Suprapubic skin (tissue), 4 donors: ENCODE measurements around the gene TAAR9. TPM values are rescaled to one million over a fixed set of nuclear protein-coding genes. Genes with fewer than 3 reads are reported as not detected.

ENCODE experiments used
- DNase-seq, 2 donors: peaks; one replicate each; pipeline ENCODE4 v3.0.0-alpha.2; 2019; ENCODE audit warnings: low spot score in 2 of 2
- H3K27ac ChIP-seq: fragments of 200-600 bp; sonication (generic); one replicate; pipeline ENCODE4 v1.5.1; 2019
- H3K27me3 ChIP-seq: fragments of 200-600 bp; sonication (generic); one replicate; pipeline ENCODE4 v1.5.1; 2019
- H3K36me3 ChIP-seq: fragments of 200-600 bp; sonication (generic); one replicate; pipeline ENCODE4 v1.5.1; 2019
- H3K4me1 ChIP-seq: fragments of 200-600 bp; sonication (generic); one replicate; pipeline ENCODE4 v1.5.1; 2019
- H3K4me3 ChIP-seq: fragments of 200-600 bp; sonication (generic); one replicate; pipeline ENCODE4 v1.5.1; 2019; ENCODE audit warnings: mild to moderate bottlenecking
- H3K9me3 ChIP-seq: fragments of 200-600 bp; sonication (generic); one replicate; pipeline ENCODE4 v1.5.1; 2019
- CTCF ChIP-seq, 2 donors: fragments of 200-600 bp in 1 of 2; fragments of 450-650 bp in 1 of 2; sonication (generic) in 1 of 2; IDR thresholded peaks; one replicate each; pipeline ENCODE4 v1.5.1; 2016 to 2019; ENCODE audit warnings: antibody characterized with exemption in 2 of 2, mild to moderate bottlenecking in 1 of 2, moderate library complexity in 1 of 2
- EP300 ChIP-seq: sonication (generic); formaldehyde crosslinking; IDR thresholded peaks from one replicate; pipeline ENCODE4 v1.6.1; 2017; ENCODE audit warnings: antibody characterized with exemption
- POLR2A ChIP-seq, 2 donors: fragments of 450-650 bp; IDR thresholded peaks; one replicate each; pipeline ENCODE4 v1.6.1; 2017; ENCODE audit warnings: antibody characterized with exemption in 2 of 2, mild to moderate bottlenecking in 2 of 2, moderate library complexity in 2 of 2
- POLR2AphosphoS5 ChIP-seq, 3 donors: sonication (generic); formaldehyde crosslinking; IDR thresholded peaks; one replicate each; pipeline ENCODE4 v1.6.1; 2017; ENCODE audit warnings: antibody characterized with exemption in 3 of 3
- WGBS: methylation state at CpG from one replicate; pipeline ENCODE4 v1.1.5; 2018; 5-methylcytosine and 5-hydroxymethylcytosine counted together
- total RNA-seq, 4 donors: library from RNA; depleted of rRNA; stranded (reverse); fragments of >200 nt; gene quantifications; one replicate each; pipeline ENCODE4 v1.1.0, GENCODE V29; 2016

The TAAR9 gene
- total RNA-seq, 4 donors from 2014 or later: not detected

DNA sequence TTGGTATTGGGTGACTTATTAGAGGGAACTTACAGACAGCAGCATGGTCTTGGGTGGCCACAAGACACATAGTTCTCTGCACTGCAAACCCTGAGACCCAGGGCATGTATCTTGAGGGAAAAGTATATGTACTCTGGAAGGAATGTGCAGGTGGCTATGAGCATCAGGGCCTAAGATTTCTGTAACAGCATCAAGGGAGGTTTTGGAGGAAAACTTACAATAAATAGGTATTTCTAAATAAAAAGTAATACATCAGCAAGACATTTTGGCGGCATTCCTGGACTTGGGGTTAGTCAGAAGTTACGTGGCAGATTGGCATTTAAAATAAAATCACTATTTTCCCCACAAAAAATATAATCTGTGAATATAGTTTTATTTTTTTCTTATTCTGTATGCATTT is 17.1 kb upstream of the TAAR9 start:
- no peak overlapping the region for H3K4me3 ChIP-seq
- WGBS: 63% methylated on average over 2 of the region's 2 CpGs
- no peaks in the 10 kb centered on the region for H3K9me3 ChIP-seq

GRCh38 chr6:132524646-132525045 is 13.4 kb upstream of the TAAR9 start:
- no peak for DNase-seq
- H3K27me3 ChIP-seq: no peaks in the 10 kb centered on the region
- H3K9me3 ChIP-seq: no peaks in the 10 kb centered on the region
- H3K4me1 ChIP-seq: no peaks in the 10 kb centered on the region
- H3K4me3 ChIP-seq: no peak overlapping the region
- no peaks in the 10 kb centered on the region for H3K36me3 ChIP-seq
- 62% methylated on average over 5 of the region's 5 CpGs for WGBS
- no peak for TF ChIP-seq POLR2AphosphoS5 (IDR thresholded peaks at IDR 0.05)
- no peak for TF ChIP-seq CTCF (IDR thresholded peaks at IDR 0.05)
- TF ChIP-seq EP300: no peak
- TF ChIP-seq POLR2A (IDR thresholded peaks at IDR 0.05): no peak
- H3K27ac ChIP-seq: no peak overlapping the region

More for the DNA sequence above, 17.1 kb upstream of the TAAR9 start:
- no peak overlapping the region for H3K27ac ChIP-seq
- H3K4me1 ChIP-seq: no peaks in the 10 kb centered on the region
- DNase-seq: no peak
- TF ChIP-seq POLR2A (IDR thresholded peaks at IDR 0.05): no peak
- no peak for TF ChIP-seq CTCF (IDR thresholded peaks at IDR 0.05)
- TF ChIP-seq EP300: no peak
- TF ChIP-seq POLR2AphosphoS5 (IDR thresholded peaks at IDR 0.05): no peak
- H3K27me3 ChIP-seq: no peaks in the 10 kb centered on the region
- no peaks in the 10 kb centered on the region for H3K36me3 ChIP-seq

GRCh38 chr6:132525866-132526265 is 12.2 kb upstream of the TAAR9 start:
- whole genome bisulfite sequencing: 73% methylated on average over 4 of the region's 4 CpGs
- H3K27me3 ChIP-seq: no peaks in the 10 kb centered on the region
- TF ChIP-seq POLR2A (IDR thresholded peaks at IDR 0.05): no peak
- no peak for TF ChIP-seq CTCF (IDR thresholded peaks at IDR 0.05)
- no peak for TF ChIP-seq EP300
- no peak for TF ChIP-seq POLR2AphosphoS5 (IDR thresholded peaks at IDR 0.05)

GRCh38 chr6:132526461-132526860 is 11.6 kb upstream of the TAAR9 start:
- Histone ChIP-seq H3K4me3 (no peak overlapping the region), H3K27ac (no peak overlapping the region), H3K27me3 (no peaks in the 10 kb centered on the region), H3K36me3 (no peaks in the 10 kb centered on the region), H3K9me3 (no peaks in the 10 kb centered on the region), H3K4me1 (peaks cover 3% of the 10 kb centered on the region)
- 50% methylated on average over 2 of the region's 2 CpGs for WGBS
- TF ChIP-seq POLR2AphosphoS5 (IDR thresholded peaks at IDR 0.05) (no peak), POLR2A (IDR thresholded peaks at IDR 0.05) (no peak), CTCF (IDR thresholded peaks at IDR 0.05) (no peak), EP300 (no peak)
- no peak for DNase-seq

More at GRCh38 chr6:132525866-132526265, 12.2 kb upstream of the TAAR9 start:
- H3K4me1 ChIP-seq: peaks cover 3% of the 10 kb centered on the region
- DNase-seq: no peak
- H3K27ac ChIP-seq: no peak overlapping the region
- no peaks in the 10 kb centered on the region for H3K36me3 ChIP-seq
- no peak overlapping the region for H3K4me3 ChIP-seq
- H3K9me3 ChIP-seq: no peaks in the 10 kb centered on the region

GRCh38 chr6:132527791-132528190 is 10.3 kb upstream of the TAAR9 start:
- no peak overlapping the region for H3K4me3 ChIP-seq
- H3K36me3 ChIP-seq: no peaks in the 10 kb centered on the region
- H3K4me1 ChIP-seq: peaks cover 3% of the 10 kb centered on the region
- TF ChIP-seq POLR2AphosphoS5 (IDR thresholded peaks at IDR 0.05) (no peak), POLR2A (IDR thresholded peaks at IDR 0.05) (no peak), CTCF (IDR thresholded peaks at IDR 0.05) (no peak), EP300 (no peak)
- H3K27me3 ChIP-seq: no peaks in the 10 kb centered on the region
- H3K9me3 ChIP-seq: no peaks in the 10 kb centered on the region
- no peak overlapping the region for H3K27ac ChIP-seq
- DNase-seq: no peak
- 63% methylated on average over 6 of the region's 6 CpGs for whole genome bisulfite sequencing
